Spleen (tissue), 11 donors: ENCODE data around the gene TACSTD2. TPM values are rescaled to one million over a fixed set of nuclear protein-coding genes. Genes with fewer than 3 reads are reported as not detected.
"Not testable (repeated sequence)": the region's sequence is repeated elsewhere in the genome, so short reads cannot be mapped to it uniquely, and the experiment has no call there.

Experiments used
- DNase-seq: peaks from one replicate; pipeline ENCODE4 v3.0.0-alpha.2; 2020
- H3K27ac ChIP-seq, 8 donors: fragments of 200-600 bp; sonication (generic) in 7 of 8; 1 replicate in 4 of 8; 2 replicates in 4 of 8; pipeline versions ENCODE4 v1.5.0 to v1.8.0; 2016 to 2021; ENCODE audit warnings: inconsistent platforms in 4 of 8, mild to moderate bottlenecking in 4 of 8, moderate library complexity in 1 of 8
- H3K27me3 ChIP-seq, 7 donors: fragments of 200-600 bp; sonication (generic) in 6 of 7; replicated peaks in 1 of 7; 1 replicate in 4 of 7; 2 replicates in 3 of 7; pipeline versions ENCODE4 v1.5.0 to v1.8.0; 2016 to 2021; ENCODE audit warnings: inconsistent platforms in 3 of 7, mild to moderate bottlenecking in 1 of 7
- H3K36me3 ChIP-seq, 6 donors: fragments of 200-600 bp; sonication (generic) in 5 of 6; 1 replicate in 4 of 6; 2 replicates in 2 of 6; pipeline versions ENCODE4 v1.5.0 to v1.8.0; 2016 to 2021; ENCODE audit warnings: inconsistent platforms in 2 of 6
- H3K4me1 ChIP-seq, 6 donors: fragments of 200-600 bp; sonication (generic) in 5 of 6; 1 replicate in 3 of 6; 2 replicates in 3 of 6; pipeline versions ENCODE4 v1.5.0 to v1.8.0; 2016 to 2021; ENCODE audit warnings: inconsistent platforms in 3 of 6
- H3K4me3 ChIP-seq, 8 donors: fragments of 200-600 bp; sonication (generic) in 7 of 8; 1 replicate in 4 of 8; 2 replicates in 4 of 8; pipeline versions ENCODE4 v1.5.0 to v1.8.0; 2016 to 2021; ENCODE audit warnings: inconsistent platforms in 4 of 8, mild to moderate bottlenecking in 4 of 8, moderate library complexity in 2 of 8
- H3K9me3 ChIP-seq, 8 donors: fragments of 200-600 bp; sonication (generic) in 7 of 8; 1 replicate in 4 of 8; 2 replicates in 4 of 8; pipeline versions ENCODE4 v1.5.0 to v1.8.0; 2016 to 2021; ENCODE audit warnings: inconsistent platforms in 4 of 8
- CTCF ChIP-seq, 11 experiments: fragments of 200-600 bp in 7 of 11; fragments of 450-650 bp in 4 of 11; sonication (generic) in 4 of 11; IDR thresholded peaks in 8 of 11; conservative IDR thresholded peaks in 3 of 11; 1 replicate in 7 of 11; 2 replicates in 4 of 11; pipeline versions ENCODE4 v1.4.0 to v1.8.0; 2016 to 2021; ENCODE audit warnings: antibody characterized with exemption in 11 of 11, inconsistent platforms in 4 of 11, mild to moderate bottlenecking in 1 of 11
- POLR2A ChIP-seq, 3 donors: fragments of 450-650 bp; IDR thresholded peaks; one replicate each; pipeline ENCODE4 v1.5.1; 2017; ENCODE audit warnings: antibody characterized with exemption in 3 of 3, mild to moderate bottlenecking in 1 of 3
- POLR2AphosphoS5 ChIP-seq, 3 donors: sonication (generic); formaldehyde crosslinking; IDR thresholded peaks; one replicate each; pipeline ENCODE4 v1.5.1; 2017; ENCODE audit warnings: antibody characterized with exemption in 3 of 3
- WGBS, 5 donors: extraction: QIAGEN DNeasy Blood & Tissue Kit in 3 of 5; methylation state at CpG; one replicate each; pipeline versions ENCODE4 v1.1.5 to v1.1.7; 2013 to 2018; 5-methylcytosine and 5-hydroxymethylcytosine counted together
- intact Hi-C: fragments of 100-400 bp; cut with DNase I; formaldehyde crosslinking; loops from one replicate; pipeline ENCODE4 v1.15.0; 2023; ENCODE audit warnings: low total_unique reads
- polyA plus RNA-seq, 3 donors: library from polyadenylated mRNA; stranded (reverse); fragments of 200-250 nt; gene quantifications; one replicate each; pipeline ENCODE4 v1.2.1, GENCODE V29; 2013
- total RNA-seq, 7 donors: library from RNA; depleted of rRNA in 3 of 7; stranded (reverse); fragments of >200 nt in 3 of 7; fragmentation: NEBNext Ultra II Directional in 4 of 7; extraction: Animal tissue kit (Norgen Biotek cat#: 25700) in 4 of 7; gene quantifications; one replicate each; pipeline versions ENCODE4 v1.1.0 to v1.2.1, GENCODE V29; 2016 to 2021
- donor health status: healthy with polysubstance abuse.
- donor health status: DM: no; HTN: no; CAD: no; lungs with moderate emphysema.
- donor health status: DM: no; HTN: no; CAD: no.
- donor health status: Bipolar disorder and iron deficiency.
- donor health status: healthy.
- donor health status: DM: no; HTN: no; CAD: no.
- donor health status: DM: yes; HTN: yes; CAD: no.

TACSTD2 gene
- total and polyA plus RNA-seq, 10 donors: 0.35 to 1.7 (median 0.61) TPM; not detected in 1

- no peak overlapping the region for H3K4me3 ChIP-seq
- intact Hi-C loops: no loop called here
- no peaks in the 10 kb centered on the region for H3K36me3 ChIP-seq
- H3K4me1 ChIP-seq: no peaks in the 10 kb centered on the region
- H3K27ac ChIP-seq: no peak overlapping the region
- H3K9me3 ChIP-seq: peaks cover 0 to 16% (median 8%) of the 10 kb centered on the region in 8 donors
- no peak for DNase-seq
- 43 to 76% (median 50%) methylated on average over 6 of the region's 6 CpGs for WGBS, 5 donors
- H3K27me3 ChIP-seq: no peaks in the 10 kb centered on the region
- TF ChIP-seq POLR2A (IDR thresholded peaks at IDR 0.05) (no peak), POLR2AphosphoS5 (IDR thresholded peaks at IDR 0.05) (no peak), CTCF (IDR thresholded peaks at IDR 0.05 in 8 of 11, conservative IDR thresholded peaks at IDR 0.05 in 3 of 11) (no peak)
These were observed 15.4 kb downstream of the TACSTD2 start for GRCh38 chr1:58561633-58562032.

GRCh38 chr1:58555393-58555792 is 21.7 kb downstream of the TACSTD2 start:
- WGBS, 5 donors: 95 to 100% (median 98%) methylated on average over 1 of the region's 1 CpG

GRCh38 chr1:58551186-58552140 is 25.6 kb downstream of the TACSTD2 start:
- intact Hi-C loops: no loop called here
- Histone ChIP-seq H3K36me3 (no peaks in the 10 kb centered on the region), H3K9me3 (no peaks in the 10 kb centered on the region), H3K27me3 (no peaks in the 10 kb centered on the region), H3K4me1 (peaks cover 0 to 9% (median 2%) of the 10 kb centered on the region in 6 donors), H3K4me3 (no peak overlapping the region), H3K27ac (no peak overlapping the region)
- WGBS, 5 donors: 71 to 82% (median 78%) methylated on average over 8 to 9 of the region's 9 CpGs
- DNase-seq: no peak
- TF ChIP-seq POLR2A (IDR thresholded peaks at IDR 0.05) (no peak), POLR2AphosphoS5 (IDR thresholded peaks at IDR 0.05) (no peak), CTCF (IDR thresholded peaks at IDR 0.05 in 8 of 11, conservative IDR thresholded peaks at IDR 0.05 in 3 of 11) (no peak)

More at GRCh38 chr1:58555393-58555792, 21.7 kb downstream of the TACSTD2 start:
- Histone ChIP-seq H3K4me1 (no peaks in the 10 kb centered on the region), H3K9me3 (peaks cover 0 to 11% (median 7%) of the 10 kb centered on the region in 8 donors), H3K27ac (no peak overlapping the region), H3K27me3 (no peaks in the 10 kb centered on the region), H3K36me3 (no peaks in the 10 kb centered on the region), H3K4me3 (no peak overlapping the region)
- intact Hi-C loops: no loop called here
- no peak for DNase-seq
- no peak for TF ChIP-seq POLR2AphosphoS5 (IDR thresholded peaks at IDR 0.05)
- TF ChIP-seq POLR2A (IDR thresholded peaks at IDR 0.05): no peak
- no peak for TF ChIP-seq CTCF (IDR thresholded peaks at IDR 0.05 in 8 of 11, conservative IDR thresholded peaks at IDR 0.05 in 3 of 11)

- intact Hi-C loops, DNase-seq, H3K36me3 ChIP-seq, H3K27me3 ChIP-seq, H3K9me3 ChIP-seq, H3K4me3 ChIP-seq, H3K27ac ChIP-seq: not testable (repeated sequence)
- WGBS, 5 donors: 54 to 74% (median 64%) methylated on average over 6 of the region's 6 CpGs
- peaks cover 8 to 25% (median 13%) of the 10 kb centered on the region in 6 donors for H3K4me1 ChIP-seq
These were observed 27.8 kb downstream of the TACSTD2 start for GRCh38 chr1:58549291-58549690.
